ENCODE results near the gene TMEM132C.

Gene TMEM132C

DNA sequence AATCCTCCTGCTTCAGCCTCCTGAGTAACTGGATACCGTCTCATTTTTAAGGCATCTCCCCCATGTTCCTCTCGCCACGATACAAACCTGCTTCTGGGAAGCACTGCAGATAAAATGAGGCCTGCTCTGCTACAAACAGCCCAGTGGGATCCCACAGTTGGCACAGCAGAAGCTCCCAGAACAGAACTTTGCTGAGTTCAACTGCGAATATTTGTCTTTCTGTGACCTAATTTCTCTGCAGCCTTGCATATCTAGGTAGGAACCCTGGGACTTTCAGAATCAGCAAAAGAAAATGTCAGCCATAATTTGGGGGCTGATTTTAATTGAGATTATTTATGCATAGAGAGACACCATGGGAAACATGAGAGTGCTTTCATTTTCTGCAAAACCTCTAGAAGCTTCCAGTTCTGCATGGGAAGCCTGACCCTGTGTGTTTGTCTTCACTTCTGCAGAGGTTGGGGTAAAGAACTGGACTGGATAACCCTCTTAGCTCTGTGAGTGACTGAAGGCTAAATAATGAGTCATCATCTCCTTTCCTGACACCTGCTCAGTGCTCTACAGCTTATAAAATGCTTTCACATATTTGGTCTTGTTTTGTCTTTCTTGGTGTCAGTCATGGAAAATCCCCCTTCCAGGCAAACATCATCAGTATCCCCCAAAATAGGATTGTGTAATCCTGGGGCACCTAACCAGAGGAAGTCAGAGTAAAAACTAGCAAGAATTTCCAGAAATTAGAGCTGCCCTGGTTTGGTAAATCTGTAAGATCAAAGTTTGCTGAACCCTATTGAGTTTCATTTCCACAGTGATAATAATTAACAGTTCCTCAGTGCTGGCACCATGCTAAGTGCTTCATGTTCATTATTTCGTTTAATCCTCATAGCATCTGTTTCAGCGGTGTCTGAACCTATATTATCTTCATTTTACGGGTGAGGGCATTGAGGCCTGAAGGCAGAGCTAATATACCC lies 371.0 kb downstream of the TMEM132C start:
- H3K9me3 Mint-ChIP-seq = no peaks in the 10 kb centered on the region
- no peaks in the 10 kb centered on the region for H3K27me3 Mint-ChIP-seq
- no peaks in the 10 kb centered on the region for H3K4me1 Mint-ChIP-seq (ENCODE audit: low read depth)
- H3K4me3 Mint-ChIP-seq = no peak overlapping the region
- no peak overlapping the region for H3K27ac Mint-ChIP-seq
- no peaks in the 10 kb centered on the region for H3K36me3 Mint-ChIP-seq (ENCODE audit: low read depth)
- intact Hi-C loops (cut with micrococcal nuclease) = no loop called here

DNA sequence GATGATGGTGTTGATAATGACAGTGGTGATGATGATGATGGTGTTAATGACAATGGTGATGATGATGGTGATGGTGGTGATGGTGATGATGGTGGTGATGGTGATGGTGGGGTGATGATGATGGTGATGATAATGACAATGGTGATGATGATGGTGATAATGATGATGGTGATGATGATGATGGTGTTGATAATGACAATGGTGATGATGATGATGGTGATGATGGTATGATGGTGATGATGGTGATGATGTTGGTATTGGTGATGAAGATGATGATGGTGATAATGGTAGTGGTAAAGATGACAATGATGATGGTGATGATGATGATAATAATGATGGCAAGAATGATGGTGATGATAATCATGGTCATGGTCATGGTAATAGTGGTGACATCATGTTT lies 372.1 kb downstream of the TMEM132C start:
- H3K4me3 Mint-ChIP-seq = no peak overlapping the region
- no peak overlapping the region for H3K27ac Mint-ChIP-seq
- H3K4me1 Mint-ChIP-seq (ENCODE audit: low read depth) = no peaks in the 10 kb centered on the region
- intact Hi-C loops (cut with micrococcal nuclease) = no loop called here
- H3K27me3 Mint-ChIP-seq = no peaks in the 10 kb centered on the region
- H3K36me3 Mint-ChIP-seq (ENCODE audit: low read depth) = no peaks in the 10 kb centered on the region
- H3K9me3 Mint-ChIP-seq = no peaks in the 10 kb centered on the region

DNA sequence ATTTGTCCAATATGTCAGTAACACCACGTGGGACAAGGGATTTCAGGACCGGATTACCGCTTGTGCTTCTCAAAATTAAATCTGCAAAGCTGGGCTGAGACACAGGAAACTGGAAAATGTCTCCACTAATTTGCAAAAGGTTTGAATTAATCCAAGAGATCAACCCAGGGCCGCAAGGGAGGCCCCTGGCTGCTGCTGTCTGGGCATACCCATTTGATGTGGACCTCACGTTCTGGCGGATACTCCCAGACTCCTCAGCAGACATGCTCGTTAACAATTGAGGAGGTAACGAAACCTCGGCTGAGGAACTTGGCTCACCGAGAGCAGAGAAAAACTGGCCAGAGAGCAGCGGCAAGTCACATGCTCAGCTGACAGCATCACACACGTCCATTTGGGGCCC lies 376.2 kb downstream of the TMEM132C start:
- Mint-ChIP-seq H3K27ac (no peak overlapping the region), H3K27me3 (no peaks in the 10 kb centered on the region), H3K36me3 (ENCODE audit: low read depth) (no peaks in the 10 kb centered on the region), H3K9me3 (no peaks in the 10 kb centered on the region), H3K4me3 (no peak overlapping the region), H3K4me1 (ENCODE audit: low read depth) (no peaks in the 10 kb centered on the region)
- intact Hi-C loops (cut with micrococcal nuclease) = loop anchor here (5.0 kb wide), 1 partner anchor 1389 kb away; no protein-coding TSS in a partner anchor

DNA sequence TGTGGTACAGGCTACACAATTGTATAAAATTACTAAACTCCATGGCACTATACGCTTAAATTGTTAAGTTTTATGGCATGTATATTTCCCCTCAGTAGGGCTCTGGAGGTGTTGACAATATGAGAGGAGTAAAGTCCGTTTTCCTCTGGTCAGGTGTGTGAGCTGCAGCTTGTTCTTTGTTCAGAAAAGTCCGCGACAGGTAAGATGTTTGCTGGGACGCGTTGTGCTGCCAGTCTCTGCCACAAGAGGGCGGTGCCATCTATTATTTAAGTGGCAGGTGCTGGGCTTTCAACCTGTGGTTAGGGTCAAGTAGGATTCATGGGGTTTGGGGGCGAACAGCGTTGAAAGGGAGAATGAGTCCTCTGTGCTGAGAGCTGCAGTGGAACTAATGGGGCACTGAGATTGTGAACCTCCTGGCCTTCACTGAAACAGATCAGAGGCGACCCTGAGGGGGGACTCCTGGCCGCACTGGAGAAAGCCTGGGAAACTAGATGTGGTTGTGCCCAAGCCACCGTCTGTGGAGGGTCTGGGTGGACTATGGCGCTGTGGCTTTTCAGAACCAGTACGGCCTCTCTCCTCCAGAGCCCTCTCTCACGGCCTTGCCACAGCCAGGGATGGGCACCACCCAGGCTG lies 377.8 kb downstream of the TMEM132C start:
- no peaks in the 10 kb centered on the region for H3K36me3 Mint-ChIP-seq (ENCODE audit: low read depth)
- H3K4me1 Mint-ChIP-seq (ENCODE audit: low read depth) = no peaks in the 10 kb centered on the region
- no peak overlapping the region for H3K27ac Mint-ChIP-seq
- intact Hi-C loops (cut with micrococcal nuclease) = loop anchor here (5.0 kb wide), 1 partner anchor 1388 kb away; no protein-coding TSS in a partner anchor
- H3K27me3 Mint-ChIP-seq = no peaks in the 10 kb centered on the region
- no peaks in the 10 kb centered on the region for H3K9me3 Mint-ChIP-seq
- H3K4me3 Mint-ChIP-seq = no peak overlapping the region

DNA sequence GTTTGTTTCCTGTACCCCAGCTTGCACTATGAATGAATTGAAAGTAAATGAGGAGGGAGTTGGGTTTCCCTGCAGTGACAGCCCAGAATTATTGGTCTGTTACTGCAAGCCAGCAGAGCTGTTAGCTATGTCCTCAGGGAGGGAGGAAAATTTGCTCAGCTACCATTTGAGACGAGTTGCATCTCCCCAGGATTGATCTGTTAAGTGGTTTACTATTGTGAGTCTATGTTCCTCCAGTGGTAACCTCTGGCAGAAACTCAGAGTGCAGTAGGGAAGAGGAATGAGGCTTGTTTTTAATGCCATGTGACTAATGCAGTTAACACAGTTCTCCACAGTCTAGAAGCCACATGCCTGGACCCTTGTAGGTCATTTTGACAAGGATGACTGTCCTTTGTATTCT lies 382.9 kb downstream of the TMEM132C start:
- intact Hi-C loops (cut with micrococcal nuclease) = no loop called here

DNA sequence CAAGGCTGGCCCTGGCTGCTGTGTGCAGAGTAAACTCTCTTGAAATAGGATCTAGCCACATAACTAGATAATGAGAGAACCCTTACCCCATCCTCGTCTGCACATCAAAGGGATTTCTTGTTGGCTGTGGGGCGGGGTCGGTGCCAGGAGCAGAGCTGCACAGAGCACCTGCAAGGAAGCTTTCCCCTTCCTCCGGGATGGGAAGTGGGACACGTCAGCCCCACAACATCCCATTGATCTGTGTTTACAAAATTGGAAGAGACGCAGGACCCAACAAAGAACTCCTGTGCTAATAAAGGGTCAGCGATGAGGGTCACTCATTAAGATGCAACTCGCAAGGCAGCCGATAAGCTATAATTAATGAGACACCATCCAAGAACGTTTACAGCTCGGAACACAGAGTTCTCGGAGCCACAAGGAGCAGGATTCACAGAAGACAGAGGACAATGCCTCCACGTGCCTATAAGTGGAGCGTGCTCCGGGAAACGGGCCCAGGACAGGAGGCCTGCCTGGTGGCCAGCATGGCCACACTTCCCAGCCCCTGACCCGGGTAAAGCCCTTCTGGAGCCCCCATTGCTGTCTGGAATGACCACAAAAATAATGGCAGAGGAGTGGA lies 385.3 kb downstream of the TMEM132C start:
- no peak overlapping the region for H3K4me3 Mint-ChIP-seq
- intact Hi-C loops (cut with micrococcal nuclease) = no loop called here
- H3K27ac Mint-ChIP-seq = no peak overlapping the region
- H3K9me3 Mint-ChIP-seq = no peaks in the 10 kb centered on the region
- no peaks in the 10 kb centered on the region for H3K27me3 Mint-ChIP-seq
- H3K4me1 Mint-ChIP-seq (ENCODE audit: low read depth) = no peaks in the 10 kb centered on the region
- no peaks in the 10 kb centered on the region for H3K36me3 Mint-ChIP-seq (ENCODE audit: low read depth)

More for the DNA sequence above, 382.9 kb downstream of the TMEM132C start:
- H3K36me3 Mint-ChIP-seq (ENCODE audit: low read depth) = no peaks in the 10 kb centered on the region
- no peaks in the 10 kb centered on the region for H3K4me1 Mint-ChIP-seq (ENCODE audit: low read depth)
- H3K27ac Mint-ChIP-seq = no peak overlapping the region
- H3K27me3 Mint-ChIP-seq = no peaks in the 10 kb centered on the region
- no peaks in the 10 kb centered on the region for H3K9me3 Mint-ChIP-seq
- no peak overlapping the region for H3K4me3 Mint-ChIP-seq

DNA sequence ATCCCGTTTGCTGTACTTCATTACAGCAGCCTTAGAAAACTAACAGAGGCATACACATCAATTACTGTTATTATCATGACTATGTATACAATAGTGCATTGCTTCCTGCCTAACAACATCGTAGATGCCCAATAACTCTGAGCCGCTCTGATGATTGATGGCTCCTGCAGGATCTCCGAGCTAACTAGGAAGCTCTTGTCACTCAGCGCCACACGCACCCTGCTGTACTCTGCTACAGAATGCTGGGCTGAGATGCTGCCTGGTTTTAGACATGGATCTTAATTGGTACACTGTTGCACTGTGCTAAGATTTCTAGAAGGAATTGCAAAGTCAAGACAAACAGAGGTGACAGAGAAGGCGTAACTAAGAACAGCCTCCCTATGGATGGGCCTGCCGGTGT lies 387.5 kb downstream of the TMEM132C start:
- Mint-ChIP-seq H3K4me3 (no peak overlapping the region), H3K36me3 (ENCODE audit: low read depth) (no peaks in the 10 kb centered on the region), H3K4me1 (ENCODE audit: low read depth) (no peaks in the 10 kb centered on the region), H3K27me3 (no peaks in the 10 kb centered on the region), H3K9me3 (no peaks in the 10 kb centered on the region), H3K27ac (no peak overlapping the region)
- intact Hi-C loops (cut with micrococcal nuclease) = no loop called here

DNA sequence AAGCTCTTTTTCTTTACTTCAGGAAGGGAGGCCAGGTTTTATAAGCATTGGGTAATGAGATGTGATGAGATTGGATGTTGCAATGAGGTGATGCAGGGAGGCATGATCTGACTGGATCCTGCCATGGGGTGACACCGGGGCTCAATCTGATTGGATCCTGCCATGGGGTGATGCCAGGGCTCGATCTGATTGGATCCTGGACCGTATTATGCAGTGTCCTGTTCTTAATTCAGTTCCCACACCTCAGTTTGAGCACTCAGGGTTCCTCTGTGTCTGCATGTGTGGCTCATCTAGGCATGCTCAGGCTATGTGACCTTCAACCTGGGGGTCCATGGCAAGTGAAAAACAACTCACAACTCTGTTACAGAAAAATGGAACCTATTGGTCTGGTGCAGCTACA lies 390.4 kb downstream of the TMEM132C start:
- Mint-ChIP-seq H3K4me1 (ENCODE audit: low read depth) (no peaks in the 10 kb centered on the region), H3K4me3 (no peak overlapping the region), H3K9me3 (no peaks in the 10 kb centered on the region), H3K36me3 (ENCODE audit: low read depth) (no peaks in the 10 kb centered on the region), H3K27ac (no peak overlapping the region), H3K27me3 (no peaks in the 10 kb centered on the region)
- intact Hi-C loops (cut with micrococcal nuclease) = no loop called here

DNA sequence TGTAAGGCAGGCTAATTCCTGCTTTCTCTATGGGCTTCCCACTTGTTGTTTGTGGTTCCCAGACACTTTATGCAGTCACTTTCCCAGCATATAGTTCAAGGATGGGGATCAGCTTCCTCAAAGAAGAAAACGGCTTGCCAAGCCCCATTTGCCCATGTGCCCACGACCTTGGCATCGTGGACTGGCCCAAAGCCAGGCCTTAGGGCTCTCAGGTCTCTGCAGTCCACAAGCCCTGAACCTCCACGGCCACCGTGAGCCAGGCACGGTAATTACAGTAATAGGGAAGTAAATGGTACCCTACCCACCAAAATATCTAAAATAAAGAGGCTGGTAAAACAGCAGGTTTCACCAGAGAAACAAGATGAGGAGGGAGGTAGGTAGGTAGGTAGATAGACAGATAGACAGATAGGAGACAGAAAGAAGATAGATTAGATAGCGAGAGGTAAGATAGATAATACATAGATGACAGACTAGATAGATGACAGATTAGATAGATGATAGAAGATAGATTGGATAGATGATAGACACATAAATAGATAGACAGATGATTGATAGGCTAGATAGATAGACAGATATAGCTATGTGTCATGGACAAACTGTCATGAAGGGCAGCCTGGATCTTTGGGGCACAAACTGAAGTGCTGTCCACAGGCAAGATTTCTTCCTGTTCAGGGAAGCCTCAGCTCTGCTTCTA lies 393.7 kb downstream of the TMEM132C start:
- Mint-ChIP-seq H3K4me1 (ENCODE audit: low read depth) (no peaks in the 10 kb centered on the region), H3K27ac (no peak overlapping the region), H3K9me3 (no peaks in the 10 kb centered on the region), H3K36me3 (ENCODE audit: low read depth) (no peaks in the 10 kb centered on the region), H3K4me3 (no peak overlapping the region), H3K27me3 (no peaks in the 10 kb centered on the region)
- intact Hi-C loops (cut with micrococcal nuclease) = no loop called here

DNA sequence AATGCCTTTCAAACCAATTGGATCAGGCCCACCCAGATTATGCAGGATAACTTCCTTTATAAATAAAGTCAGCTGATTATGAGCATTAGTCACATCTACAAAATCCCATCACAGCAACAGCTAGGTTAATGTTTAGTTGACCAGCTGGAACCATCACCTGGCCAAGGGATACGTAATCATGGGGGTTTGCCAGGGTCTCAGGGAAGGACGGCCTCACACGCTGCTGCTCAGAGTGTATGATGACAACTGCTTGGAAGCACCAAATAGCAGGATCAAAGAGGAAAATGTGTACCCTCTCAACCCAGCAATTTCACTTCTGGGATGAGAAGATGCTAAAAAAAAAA lies 394.2 kb downstream of the TMEM132C start:
- no peaks in the 10 kb centered on the region for H3K36me3 Mint-ChIP-seq (ENCODE audit: low read depth)
- no peaks in the 10 kb centered on the region for H3K9me3 Mint-ChIP-seq
- no peaks in the 10 kb centered on the region for H3K27me3 Mint-ChIP-seq
- no peaks in the 10 kb centered on the region for H3K4me1 Mint-ChIP-seq (ENCODE audit: low read depth)
- intact Hi-C loops (cut with micrococcal nuclease) = no loop called here
- no peak overlapping the region for H3K4me3 Mint-ChIP-seq
- H3K27ac Mint-ChIP-seq = no peak overlapping the region

DNA sequence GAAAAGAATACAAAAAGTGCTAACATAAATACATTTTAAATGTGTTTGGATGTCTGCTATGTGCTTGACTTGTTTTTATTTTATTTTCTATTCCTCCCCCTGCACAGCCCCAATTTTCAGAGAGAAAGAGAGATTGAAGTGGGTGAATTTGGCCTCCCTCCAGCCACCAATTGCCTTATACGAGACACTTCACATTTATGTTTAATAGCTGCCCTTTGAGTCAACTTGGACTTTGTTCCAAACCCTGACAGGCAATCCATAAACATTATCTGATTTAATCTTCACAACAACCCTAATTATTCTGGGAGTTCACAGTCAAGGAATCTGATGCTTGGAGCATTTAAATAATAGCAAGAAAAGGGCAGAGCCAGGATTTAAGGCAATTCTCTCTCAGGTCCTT lies 395.1 kb downstream of the TMEM132C start:
- Mint-ChIP-seq H3K36me3 (ENCODE audit: low read depth) (no peaks in the 10 kb centered on the region), H3K4me1 (ENCODE audit: low read depth) (no peaks in the 10 kb centered on the region), H3K4me3 (no peak overlapping the region), H3K9me3 (no peaks in the 10 kb centered on the region), H3K27me3 (no peaks in the 10 kb centered on the region), H3K27ac (no peak overlapping the region)
- intact Hi-C loops (cut with micrococcal nuclease) = no loop called here

DNA sequence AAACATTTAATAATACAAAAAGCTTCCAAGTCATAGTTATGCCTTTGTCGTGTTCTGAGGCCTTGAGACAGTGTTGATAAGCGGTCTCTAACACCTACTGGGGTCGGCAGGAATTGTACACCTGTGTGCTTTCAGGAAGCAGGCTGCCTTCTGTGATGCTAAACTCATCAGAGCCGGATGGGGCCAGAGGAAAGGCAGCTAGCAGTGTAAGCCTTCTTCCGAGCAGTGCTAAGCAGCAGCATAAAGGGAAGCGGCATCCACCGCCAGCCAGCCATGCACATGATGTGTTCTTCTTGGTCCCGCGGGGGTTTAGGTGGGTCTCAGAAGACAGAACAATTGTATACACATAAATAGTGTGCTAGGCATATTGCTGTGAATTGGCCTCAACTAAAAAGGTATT lies 397.5 kb downstream of the TMEM132C start:
- intact Hi-C loops (cut with micrococcal nuclease) = no loop called here
- Mint-ChIP-seq H3K9me3 (no peaks in the 10 kb centered on the region), H3K27ac (no peak overlapping the region), H3K36me3 (ENCODE audit: low read depth) (no peaks in the 10 kb centered on the region), H3K4me3 (no peak overlapping the region), H3K4me1 (ENCODE audit: low read depth) (no peaks in the 10 kb centered on the region), H3K27me3 (no peaks in the 10 kb centered on the region)

DNA sequence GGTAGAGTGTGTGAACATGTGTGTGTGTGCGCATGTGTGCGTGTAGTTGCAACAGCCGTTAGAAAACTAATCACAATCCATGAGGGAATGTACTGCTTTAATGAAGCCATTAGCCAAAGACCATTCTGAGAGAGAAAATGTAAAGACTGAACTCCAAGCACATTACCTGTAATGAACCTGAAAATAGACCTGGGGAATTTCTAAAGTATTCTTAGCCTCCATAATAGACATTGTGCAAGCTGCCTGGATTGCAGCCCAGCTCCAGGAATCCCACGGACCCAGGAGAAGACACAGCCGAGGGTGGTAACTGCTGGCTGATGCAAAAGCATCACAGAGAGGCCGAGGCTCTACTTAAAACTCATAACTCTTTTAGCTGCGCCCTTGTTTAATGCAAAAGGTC lies 400.2 kb downstream of the TMEM132C start:
- intact Hi-C loops (cut with micrococcal nuclease) = no loop called here
- no peak overlapping the region for H3K4me3 Mint-ChIP-seq
- no peaks in the 10 kb centered on the region for H3K27me3 Mint-ChIP-seq
- no peak overlapping the region for H3K27ac Mint-ChIP-seq
- H3K36me3 Mint-ChIP-seq (ENCODE audit: low read depth) = no peaks in the 10 kb centered on the region
- no peaks in the 10 kb centered on the region for H3K9me3 Mint-ChIP-seq
- no peaks in the 10 kb centered on the region for H3K4me1 Mint-ChIP-seq (ENCODE audit: low read depth)

DNA sequence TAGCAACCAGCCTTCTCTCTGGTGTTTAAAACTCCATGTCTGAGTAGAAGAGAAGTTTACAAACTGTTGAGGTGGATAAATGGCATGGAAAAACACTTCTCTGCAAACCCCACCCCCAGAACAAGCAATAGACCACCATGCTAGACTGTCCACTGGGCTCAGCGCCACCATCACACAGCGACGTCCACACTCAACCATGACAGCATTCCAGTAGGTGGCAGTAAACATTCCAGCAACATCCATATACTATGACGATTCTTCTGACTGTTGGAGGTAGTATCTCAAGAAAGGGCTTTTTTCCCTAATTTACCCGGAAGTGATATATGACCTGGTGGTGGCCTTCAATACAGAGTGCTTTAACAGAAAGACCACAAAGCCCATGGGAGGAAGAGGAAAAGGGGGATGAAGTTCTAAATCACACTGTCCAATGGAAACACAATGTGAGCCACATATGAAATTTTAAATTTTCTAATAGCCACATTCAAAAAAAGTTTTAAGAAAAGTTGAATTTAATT lies 404.6 kb downstream of the TMEM132C start:
- intact Hi-C loops (cut with micrococcal nuclease) = no loop called here
- Mint-ChIP-seq H3K36me3 (ENCODE audit: low read depth) (no peaks in the 10 kb centered on the region), H3K4me3 (no peak overlapping the region), H3K27me3 (no peaks in the 10 kb centered on the region), H3K9me3 (no peaks in the 10 kb centered on the region), H3K4me1 (ENCODE audit: low read depth) (no peaks in the 10 kb centered on the region), H3K27ac (no peak overlapping the region)

All from dendritic cell treated with granulocyte-macrophage colony-stimulating factor and Interleukin-4, amounts not matched to agents 40 ng/mL and 50 ng/mL, for 4 days (primary cell).